ENCODE measurements around the gene AP3D1.
A peak's percentile ranks its signal among the peaks of the same experiment; 100 is the strongest.
"Not testable (repeated sequence)": the region's sequence is repeated elsewhere in the genome, so short reads cannot be mapped to it uniquely, and the experiment has no call there.

The AP3D1 gene

GRCh38 chr19:2108251-2109016 lies 42.9 kb downstream of the AP3D1 start:
- no peak for DNase-seq

- DNase-seq: no peak
Measured at GRCh38 chr19:2103045-2103707, 48.2 kb downstream of the AP3D1 start.

GRCh38 chr19:2101417-2102335 lies 49.7 kb downstream of the AP3D1 start:
- DNase-seq: no peak

- DNase-seq: no peak
Measured at GRCh38 chr19:2100719-2101061, 50.7 kb downstream of the AP3D1 start.

DNA sequence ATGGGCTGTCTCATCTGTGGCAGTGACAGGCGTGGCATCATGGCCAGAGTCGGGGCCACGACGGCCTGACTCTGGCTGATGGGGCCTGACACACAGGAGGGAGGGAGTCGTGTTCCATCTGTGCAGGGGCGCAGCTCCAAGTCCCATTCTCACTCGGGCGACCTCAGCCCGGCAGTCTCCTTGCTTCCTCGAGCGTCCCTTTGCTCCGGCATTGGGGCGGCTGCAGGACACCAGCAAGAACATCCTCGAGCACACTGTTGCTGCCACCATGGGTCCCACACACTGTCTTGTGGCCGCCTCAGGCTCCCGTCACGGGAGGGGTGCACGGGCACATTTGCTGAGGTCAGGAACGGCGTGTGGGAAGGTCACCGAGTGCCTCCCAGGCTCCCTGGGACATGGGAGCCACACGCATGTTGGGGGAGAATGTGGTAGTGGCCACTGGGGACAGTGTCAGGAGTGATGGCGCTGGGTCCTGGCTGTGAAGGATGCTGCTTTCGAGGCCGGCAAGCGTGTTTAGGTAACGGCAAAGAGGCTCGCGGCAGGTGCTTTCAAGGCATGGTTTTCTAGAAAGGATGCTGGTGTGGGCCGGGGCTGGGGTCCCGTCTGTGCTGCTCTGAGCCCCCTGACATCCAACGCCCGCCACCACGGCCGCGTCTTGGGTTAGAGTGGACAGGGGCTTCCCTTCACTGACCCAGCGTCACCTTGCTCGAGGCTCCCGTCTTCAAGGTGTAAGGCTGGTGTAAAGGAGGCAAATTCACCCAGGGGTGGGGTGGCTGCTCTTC lies 51.2 kb downstream of the AP3D1 start:
- DNase-seq: no peak

GRCh38 chr19:2099054-2099501 lies 52.3 kb downstream of the AP3D1 start:
- DNase-seq: no peak

DNA sequence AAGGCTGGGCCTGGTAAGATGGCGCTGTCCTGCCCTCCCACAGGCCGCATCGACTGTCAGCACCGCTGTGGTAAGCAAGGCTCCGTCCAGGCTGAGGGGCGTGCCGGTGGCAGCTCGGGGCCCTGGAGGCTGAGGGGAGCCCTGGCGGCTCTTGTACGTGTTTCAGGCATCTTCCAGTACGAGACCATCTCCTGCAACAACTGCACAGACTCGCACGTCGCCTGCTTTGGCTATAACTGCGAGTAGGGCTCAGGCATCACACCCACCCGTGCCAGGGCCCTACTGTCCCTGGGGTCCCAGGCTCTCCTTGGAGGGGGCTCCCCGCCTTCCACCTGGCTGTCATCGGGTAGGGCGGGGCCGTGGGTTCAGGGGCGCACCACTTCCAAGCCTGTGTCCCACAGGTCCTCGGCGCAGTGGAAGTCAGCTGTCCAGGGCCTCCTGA lies 53.5 kb downstream of the AP3D1 start:
- no peak for DNase-seq

DNA sequence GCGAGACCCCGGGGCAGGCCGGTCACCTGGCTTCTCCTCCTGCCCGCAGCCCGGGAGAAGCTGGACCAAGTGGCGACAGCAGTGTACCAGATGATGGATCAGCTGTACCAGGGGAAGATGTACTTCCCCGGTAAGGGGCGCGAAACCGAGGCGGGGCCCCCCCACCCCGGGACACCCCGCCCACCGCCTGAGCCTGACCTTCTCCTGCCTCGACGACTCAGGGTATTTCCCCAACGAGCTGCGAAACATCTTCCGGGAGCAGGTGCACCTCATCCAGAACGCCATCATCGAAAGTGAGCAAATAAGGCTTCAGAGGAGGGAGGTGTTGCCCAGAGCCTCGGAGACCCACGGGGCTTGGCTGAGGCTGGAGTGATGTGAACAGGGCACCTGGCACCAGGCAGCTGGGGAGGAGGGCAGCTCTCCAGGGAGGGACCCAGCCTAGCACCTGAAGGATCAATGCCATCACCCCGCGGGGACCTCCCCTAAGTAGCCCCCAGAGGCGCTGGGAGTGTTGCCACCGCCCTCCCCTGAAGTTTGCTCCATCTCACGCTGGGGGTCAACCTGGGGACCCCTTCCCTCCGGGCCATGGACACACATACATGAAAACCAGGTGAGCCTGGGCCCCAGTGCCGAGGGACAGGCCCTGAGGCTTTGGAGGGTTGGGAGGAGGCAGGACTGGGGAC lies 54.0 kb downstream of the AP3D1 start:
- DNase-seq: no peak

- peak; percentile 94 for DNase-seq
Measured at GRCh38 chr19:2096480-2097202, 54.7 kb downstream of the AP3D1 start, which contains the start of gene IZUMO4. Gene IZUMO4 (plus strand): TSS chr19:2096915. CDS start chr19:2096946, 31 bp downstream.

- peak; percentile 81 for DNase-seq
Measured at GRCh38 chr19:2096034-2096479, 55.3 kb downstream of the AP3D1 start, which contains the start of gene MOB3A. Gene MOB3A (minus strand): TSS chr19:2096326. CDS start chr19:2078560, 17,766 bp downstream.

GRCh38 chr19:2091926-2092525 lies 59.3 kb downstream of the AP3D1 start:
- not testable (repeated sequence) for DNase-seq

- DNase-seq: no peak
Measured at GRCh38 chr19:2089727-2090053, 61.7 kb downstream of the AP3D1 start.

- no peak for DNase-seq
Measured at GRCh38 chr19:2089001-2089711, 62.2 kb downstream of the AP3D1 start.

DNA sequence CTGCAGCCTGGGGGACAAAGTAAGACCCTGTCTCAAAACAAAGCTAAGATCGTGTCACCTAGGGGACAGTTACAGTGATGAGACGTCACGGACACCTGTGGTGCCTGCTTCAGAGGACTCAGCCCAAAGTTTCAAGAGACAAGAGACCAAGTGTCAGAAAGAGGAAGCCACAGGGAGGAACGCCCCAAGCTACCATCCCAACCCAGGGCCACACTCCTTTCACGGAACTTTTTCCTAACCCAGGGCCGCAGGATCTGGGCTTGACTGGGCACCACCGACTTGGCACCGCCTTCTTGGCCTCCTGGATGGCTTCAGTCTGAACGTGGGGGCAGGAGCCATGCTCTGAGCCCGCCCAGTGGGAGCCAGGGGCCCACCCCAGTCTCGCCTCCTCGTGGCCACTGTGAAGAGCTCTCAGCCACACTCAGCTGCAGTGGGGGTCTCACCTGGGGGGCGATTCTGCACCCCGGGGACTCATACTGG lies 63.7 kb downstream of the AP3D1 start:
- no peak for DNase-seq

- not testable (repeated sequence) for DNase-seq
Measured at GRCh38 chr19:2086695-2087620, 64.4 kb downstream of the AP3D1 start.

- no peak for DNase-seq
Measured at GRCh38 chr19:2084993-2085720, 66.2 kb downstream of the AP3D1 start.

DNA sequence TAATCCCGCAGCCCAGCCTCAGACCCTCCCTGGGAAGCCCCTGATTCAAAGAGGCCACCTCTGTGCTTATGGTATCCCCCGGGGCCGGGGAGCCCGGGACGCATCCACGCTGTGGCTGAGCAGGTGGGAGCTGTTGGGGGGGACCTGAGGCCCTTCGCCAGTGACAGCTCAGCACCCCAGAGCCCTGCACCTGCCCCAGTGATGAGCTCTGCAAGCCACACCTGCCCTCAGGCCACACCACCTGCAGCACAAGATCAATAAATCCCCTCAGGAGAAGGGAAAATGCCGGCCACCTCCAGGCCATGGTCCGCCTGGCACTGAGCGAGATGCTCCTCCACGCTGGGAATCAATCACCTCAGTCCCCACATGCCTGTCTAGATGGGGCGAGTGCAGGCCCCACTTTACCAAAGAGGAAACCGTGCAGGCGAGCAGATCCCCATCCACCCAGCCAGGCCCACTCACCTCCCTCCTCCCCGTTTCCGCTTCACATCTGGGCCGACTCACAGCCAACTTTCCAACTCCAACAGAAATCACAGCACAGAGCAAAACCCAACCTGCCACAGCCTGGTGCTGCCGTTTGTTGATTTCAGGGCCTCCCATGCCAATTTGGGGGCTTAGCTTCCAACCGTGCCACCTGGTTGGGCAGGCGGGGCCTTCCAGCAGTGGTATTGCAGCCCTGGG lies 68.1 kb downstream of the AP3D1 start:
- no peak for DNase-seq
